ENCODE results near the gene GGT6.

The GGT6 gene

DNA sequence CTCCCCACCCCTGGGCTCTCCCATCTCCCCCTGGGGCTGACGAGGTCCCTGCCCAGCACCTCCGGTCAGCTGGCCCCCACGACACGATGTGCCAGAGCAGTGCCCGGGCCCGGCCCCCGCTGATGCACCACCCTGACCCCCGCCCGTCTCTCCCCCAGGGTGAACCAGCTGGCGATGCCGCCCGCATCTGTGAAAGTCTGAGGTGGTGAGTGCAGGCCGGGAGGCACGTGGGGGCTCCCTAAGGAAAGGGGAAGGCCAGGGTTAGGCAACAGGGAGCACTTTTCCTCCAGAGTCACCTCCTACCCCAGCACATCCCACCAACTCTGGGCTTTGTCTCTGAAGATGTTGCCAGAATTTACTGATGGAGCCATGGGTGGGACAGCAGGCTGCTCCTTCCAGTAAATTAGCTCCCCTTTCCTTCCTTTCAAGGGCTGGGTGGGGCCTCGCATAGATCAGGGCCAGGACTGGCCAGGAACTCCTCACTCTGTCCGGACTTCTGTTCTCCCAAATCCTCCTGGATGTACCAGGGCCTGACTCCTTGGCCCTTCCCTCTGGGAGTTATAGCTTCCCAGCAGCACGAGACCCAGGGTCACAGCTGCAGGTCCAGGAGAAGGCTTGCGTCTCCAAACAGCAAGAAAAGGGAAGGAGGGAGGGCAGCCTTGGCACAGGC, 23.5 kb downstream of the GGT6 start:
- peak; percentile 10 for DNase-seq

- DNase-seq: peak; percentile 16
Measured at GRCh38 chr17:4536259-4536741, 24.1 kb downstream of the GGT6 start.

- DNase-seq: no peak
Measured at GRCh38 chr17:4535667-4536258, 24.6 kb downstream of the GGT6 start.

- DNase-seq: no peak
Measured at GRCh38 chr17:4534928-4535666, 25.3 kb downstream of the GGT6 start.

GRCh38 chr17:4534515-4534914, 25.9 kb downstream of the GGT6 start:
- no peak for DNase-seq

- no peak for DNase-seq
Measured at GRCh38 chr17:4533523-4534504, 26.6 kb downstream of the GGT6 start.

DNA sequence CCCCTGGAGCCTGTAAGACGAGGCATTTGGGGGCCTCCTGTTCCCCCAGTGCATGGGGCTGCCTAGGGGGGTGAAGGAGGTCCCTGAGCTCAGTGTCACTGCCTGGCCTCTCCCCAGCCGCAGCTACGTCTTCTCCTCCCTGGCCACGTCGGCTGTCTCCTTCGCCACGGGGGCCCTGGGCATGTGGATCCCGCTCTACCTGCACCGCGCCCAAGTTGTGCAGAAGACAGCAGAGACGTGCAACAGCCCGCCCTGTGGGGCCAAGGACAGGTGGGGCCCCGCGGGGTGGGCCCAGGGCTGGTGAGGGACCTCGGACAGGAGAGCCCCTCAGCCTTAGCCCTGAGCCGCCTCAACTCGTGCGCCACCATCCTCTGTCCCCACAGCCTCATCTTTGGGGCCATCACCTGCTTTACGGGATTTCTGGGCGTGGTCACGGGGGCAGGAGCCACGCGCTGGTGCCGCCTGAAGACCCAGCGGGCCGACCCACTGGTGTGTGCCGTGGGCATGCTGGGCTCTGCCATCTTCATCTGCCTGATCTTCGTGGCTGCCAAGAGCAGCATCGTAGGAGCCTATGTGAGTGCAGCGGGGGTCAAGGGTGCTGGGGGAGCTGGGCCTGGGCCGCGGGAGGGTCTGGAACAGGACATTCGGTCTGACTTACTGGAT, 27.4 kb downstream of the GGT6 start:
- DNase-seq: no peak

GRCh38 chr17:4531988-4532736, 28.2 kb downstream of the GGT6 start:
- no peak for DNase-seq

DNA sequence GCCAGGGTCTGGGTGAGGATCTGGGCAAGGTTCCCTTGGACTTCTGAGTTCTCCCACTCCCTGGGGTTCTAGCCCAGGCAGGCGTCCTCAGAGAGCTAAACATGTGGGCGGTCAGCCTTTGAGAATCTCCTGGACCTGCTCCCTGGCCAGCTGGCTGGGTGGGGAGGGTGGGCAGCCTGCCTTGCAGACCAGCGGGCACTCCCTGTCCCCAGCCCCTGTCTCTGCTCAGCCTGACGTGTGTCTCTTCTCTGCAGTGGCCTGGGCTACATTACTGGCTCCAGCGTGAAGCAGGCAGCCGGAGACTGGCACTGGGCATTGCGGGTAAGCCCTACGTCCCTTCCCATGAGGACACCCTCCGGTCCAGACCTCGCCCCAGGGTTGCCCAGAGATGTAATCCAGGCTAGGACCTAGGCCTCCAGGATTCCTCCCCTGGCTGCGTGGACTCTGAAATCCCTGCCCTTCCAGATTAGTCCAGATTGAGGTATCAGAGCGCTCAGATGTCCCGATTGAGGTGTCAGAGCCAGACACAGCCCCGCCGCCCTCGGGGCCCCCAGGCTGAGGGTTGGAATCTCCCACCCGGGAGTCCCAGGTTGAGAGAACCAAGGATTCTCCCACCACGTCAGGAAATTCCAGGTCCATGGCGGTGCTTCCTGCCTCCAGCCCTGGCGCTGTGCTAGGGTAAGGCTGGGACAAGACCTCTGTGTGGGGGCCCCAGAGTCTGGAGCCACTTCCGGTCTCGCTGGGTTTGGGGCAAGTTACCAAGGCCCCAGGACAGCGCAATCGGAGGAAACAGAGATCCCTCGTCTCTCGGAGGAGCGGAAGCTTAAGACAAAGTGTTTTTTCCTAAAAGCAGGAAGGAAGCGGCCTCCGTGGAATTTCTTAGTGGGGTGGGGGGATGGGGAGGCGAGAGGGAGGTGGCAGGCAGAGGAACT, 29.3 kb downstream of the GGT6 start:
- peak; percentile 20 for DNase-seq

DNA sequence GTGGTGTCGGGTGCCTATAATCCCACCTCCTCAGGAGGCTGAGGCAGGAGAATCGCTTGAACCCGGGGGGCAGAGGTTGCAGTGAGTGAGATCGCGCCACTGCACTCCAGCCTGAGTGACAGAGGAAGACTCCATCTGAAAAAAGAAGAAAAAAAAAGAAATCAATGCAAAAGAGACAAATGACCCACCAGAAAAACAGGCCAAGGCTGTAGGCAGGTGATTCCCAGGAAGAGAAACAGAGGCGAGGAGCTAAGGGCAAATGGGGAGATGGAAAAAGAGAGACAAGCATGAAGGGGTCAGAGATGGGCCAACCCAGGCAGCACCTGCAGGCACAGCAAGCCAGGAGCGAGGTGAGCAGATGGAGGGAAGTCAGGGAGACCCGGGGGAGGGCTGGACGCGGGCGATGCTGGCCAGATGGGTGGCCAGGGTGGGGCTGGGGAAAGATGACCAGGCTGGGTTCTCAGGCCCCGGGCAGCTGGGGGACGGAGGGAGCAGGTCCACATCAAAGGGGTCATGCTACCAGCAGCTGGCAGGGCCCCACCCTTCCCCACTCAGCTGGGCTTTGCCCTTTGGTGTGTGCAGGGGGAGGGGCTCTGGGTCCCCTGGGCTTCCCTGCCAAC, 30.7 kb downstream of the GGT6 start:
- DNase-seq: no peak

DNA sequence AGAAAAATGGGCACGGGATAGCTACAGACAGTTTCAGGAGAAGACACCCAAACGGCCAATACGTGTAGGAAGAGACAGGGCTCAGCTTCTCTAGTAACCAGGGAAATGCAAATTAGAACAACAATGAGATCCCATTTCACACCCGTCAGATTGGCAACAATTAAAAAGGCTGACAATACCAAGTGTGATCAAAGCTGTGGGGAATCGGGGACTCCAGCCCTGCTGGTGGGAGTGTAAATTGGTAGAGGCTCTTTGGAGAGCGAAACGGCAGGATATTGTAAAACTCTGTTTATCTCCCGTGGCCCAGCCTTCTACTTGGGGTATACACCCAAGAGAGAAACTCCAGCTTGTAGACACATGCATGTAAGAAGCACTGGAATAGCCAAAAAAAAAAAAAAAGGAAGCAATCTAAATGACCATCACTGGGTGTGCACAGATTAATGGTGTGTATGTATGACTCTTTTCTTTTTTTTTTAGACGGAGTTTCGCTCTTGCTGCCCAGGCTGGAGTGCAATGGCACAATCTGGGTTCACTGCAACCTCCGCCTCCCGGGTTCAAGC, 32.7 kb downstream of the GGT6 start:
- DNase-seq: no peak

DNA sequence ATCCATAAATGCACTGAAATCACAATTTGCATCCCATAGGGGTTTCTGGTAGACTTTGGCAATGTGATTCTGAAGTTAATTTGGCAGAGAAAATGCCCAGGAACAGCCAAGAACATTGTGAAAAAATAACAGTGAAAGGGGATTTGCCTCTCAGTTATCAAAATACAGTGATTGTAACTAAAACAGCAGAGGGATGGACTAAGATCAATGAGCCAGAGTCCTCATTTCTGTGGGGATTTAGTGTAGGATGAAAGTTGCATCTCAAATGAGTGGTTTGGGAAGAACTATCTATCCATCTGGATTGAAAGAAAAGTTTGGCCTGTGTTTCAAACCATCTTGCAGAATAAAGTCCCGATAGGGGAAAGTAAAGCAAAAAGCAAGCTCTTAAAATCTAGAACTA, 33.2 kb downstream of the GGT6 start:
- no peak for DNase-seq

DNA sequence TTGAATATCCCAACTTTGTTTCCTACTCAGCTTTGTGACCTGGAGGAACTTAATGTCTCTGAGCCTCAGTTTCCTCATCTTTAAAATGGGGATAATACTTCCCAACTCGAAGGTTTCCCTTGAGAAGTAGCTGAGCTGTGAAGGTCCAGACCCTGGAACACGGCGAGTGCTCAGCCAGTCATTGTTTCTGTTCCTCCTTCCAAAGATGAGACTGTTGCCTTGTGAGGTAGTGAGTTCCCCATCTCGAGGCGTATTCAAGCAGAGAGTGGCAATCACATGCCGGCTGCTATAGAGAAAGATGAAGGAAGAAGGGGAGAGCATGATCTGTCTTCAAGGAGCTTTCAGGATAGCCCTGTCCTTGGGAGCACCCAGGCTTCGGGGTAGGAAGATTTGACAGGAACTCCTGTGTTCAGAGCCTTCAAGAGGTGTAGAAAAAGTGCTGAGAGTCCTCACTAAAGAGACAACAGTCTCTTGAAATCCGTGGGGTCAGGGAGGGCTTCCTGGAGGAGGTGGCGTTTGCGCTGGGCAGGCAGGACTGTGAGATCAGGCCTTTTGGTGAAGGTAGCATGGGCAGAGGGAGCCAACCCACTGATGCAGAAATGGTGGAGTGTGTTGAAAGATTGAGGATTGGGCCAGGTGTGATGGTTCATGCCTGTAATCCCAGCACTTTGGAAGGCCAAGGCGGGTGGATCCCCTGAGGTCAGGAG, 34.5 kb downstream of the GGT6 start:
- DNase-seq: no peak

DNA sequence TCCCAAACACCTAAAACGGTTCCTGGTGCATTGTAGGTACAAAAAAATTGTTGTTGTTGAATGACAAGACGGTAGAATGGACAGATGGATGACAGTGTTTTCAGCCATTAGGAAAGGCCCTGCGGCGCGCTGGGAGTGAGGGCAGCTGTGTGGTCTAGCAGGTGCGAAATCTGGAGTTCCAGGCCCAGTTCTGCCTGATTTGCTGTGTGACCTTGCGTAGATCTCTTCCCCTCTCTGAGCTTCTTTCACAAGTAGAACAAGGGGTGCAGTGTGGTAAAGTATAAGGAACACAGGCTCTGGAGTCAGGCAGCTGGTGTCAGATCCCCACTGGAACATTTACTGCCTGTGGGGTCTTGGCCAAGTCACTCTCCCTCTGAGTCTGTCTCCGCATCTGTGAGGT, 36.4 kb downstream of the GGT6 start:
- no peak for DNase-seq

GRCh38 chr17:4522661-4523060, 37.7 kb downstream of the GGT6 start:
- DNase-seq: no peak

GRCh38 chr17:4520894-4521600, 39.3 kb downstream of the GGT6 start:
- DNase-seq: peak; percentile 43

- DNase-seq: no peak
Measured at GRCh38 chr17:4520060-4520893, 40.1 kb downstream of the GGT6 start.
